T-helper 1 cell treated with Interleukin-12 subunit alpha and Interleukin-12 subunit beta and Interleukin-4 antibody, amounts not matched to agents 30 μg/mL and 1 μg/mL, for 36 hours (primary cell): Measurements from ENCODE around the gene CD70.
"Not testable (repeated sequence)": the region's sequence is repeated elsewhere in the genome, so short reads cannot be mapped to it uniquely, and the experiment has no call there.

Experiments used
- H3K27ac Mint-ChIP-seq: one replicate; pipeline ENCODE4 v1.8.0; 2021; ENCODE audit warnings: mild to moderate bottlenecking, mixed read lengths
- H3K27me3 Mint-ChIP-seq: one replicate; pipeline ENCODE4 v1.8.0; 2021; ENCODE audit warnings: low read depth, mixed read lengths
- H3K36me3 Mint-ChIP-seq: one replicate; pipeline ENCODE4 v1.8.0; 2021; ENCODE audit warnings: low read depth, mixed read lengths
- H3K4me1 Mint-ChIP-seq: one replicate; pipeline ENCODE4 v1.8.0; 2021; ENCODE audit warnings: low read depth, mixed read lengths
- H3K4me3 Mint-ChIP-seq: one replicate; pipeline ENCODE4 v1.8.0; 2021; ENCODE audit warnings: mild to moderate bottlenecking, moderate library complexity, mixed read lengths
- H3K9me3 Mint-ChIP-seq: one replicate; pipeline ENCODE4 v1.8.0; 2021; ENCODE audit warnings: mixed read lengths

Gene CD70

GRCh38 chr19:6568010-6568526 is 22.9 kb downstream of the CD70 start:
- Mint-ChIP-seq H3K27me3 (peaks cover 23% of the 10 kb centered on the region), H3K4me3 (no peak overlapping the region), H3K27ac (no peak overlapping the region), H3K9me3 (peaks cover 24% of the 10 kb centered on the region), H3K36me3 (peaks cover 2% of the 10 kb centered on the region), H3K4me1 (peaks cover 2% of the 10 kb centered on the region)

DNA sequence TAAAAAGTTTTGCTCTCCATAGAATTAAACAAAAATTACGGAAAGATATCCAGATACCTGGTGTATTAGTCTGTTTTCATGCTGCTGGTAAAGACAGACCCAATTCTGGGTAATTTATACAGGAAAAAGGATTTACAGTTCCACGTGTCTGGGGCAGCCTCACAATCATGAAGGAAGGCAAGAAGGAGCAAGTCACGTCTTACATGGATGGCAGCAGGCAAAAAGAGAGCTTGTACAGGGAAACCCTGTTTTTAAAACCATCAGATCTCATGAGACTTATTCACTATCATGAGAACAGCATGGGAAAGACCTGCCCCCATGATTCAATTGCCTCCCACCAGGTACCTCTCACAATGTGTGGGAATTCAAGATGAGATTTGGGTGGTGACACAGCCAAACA is 24.2 kb downstream of the CD70 start:
- Mint-ChIP-seq H3K9me3 (peaks cover 24% of the 10 kb centered on the region), H3K27me3 (peaks cover 27% of the 10 kb centered on the region)
- H3K36me3 Mint-ChIP-seq, H3K4me3 Mint-ChIP-seq, H3K27ac Mint-ChIP-seq, H3K4me1 Mint-ChIP-seq: not testable (repeated sequence)

DNA sequence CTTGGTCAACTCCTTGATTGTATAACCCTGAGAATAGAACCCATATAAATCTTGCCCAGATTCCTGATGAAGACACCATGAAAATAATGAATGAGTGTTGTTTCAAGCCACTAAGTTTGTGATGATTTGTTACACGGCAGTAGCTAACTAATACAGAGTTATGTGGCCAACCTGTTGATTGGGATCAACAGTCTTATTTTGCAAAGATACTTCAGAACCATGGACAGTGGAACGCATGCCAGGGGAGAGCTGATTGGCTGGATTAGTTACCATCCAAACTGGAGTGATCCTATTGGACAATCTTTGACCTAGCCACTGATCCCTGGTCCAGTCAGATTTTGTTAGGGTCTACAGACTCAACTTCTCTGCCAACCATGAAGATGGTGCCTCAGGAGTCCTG is 26.6 kb downstream of the CD70 start:
- Mint-ChIP-seq H3K27ac (no peak overlapping the region), H3K4me1 (peaks cover 2% of the 10 kb centered on the region), H3K36me3 (peaks cover 2% of the 10 kb centered on the region), H3K4me3 (no peak overlapping the region), H3K9me3 (peaks cover 18% of the 10 kb centered on the region), H3K27me3 (peaks cover 20% of the 10 kb centered on the region)

DNA sequence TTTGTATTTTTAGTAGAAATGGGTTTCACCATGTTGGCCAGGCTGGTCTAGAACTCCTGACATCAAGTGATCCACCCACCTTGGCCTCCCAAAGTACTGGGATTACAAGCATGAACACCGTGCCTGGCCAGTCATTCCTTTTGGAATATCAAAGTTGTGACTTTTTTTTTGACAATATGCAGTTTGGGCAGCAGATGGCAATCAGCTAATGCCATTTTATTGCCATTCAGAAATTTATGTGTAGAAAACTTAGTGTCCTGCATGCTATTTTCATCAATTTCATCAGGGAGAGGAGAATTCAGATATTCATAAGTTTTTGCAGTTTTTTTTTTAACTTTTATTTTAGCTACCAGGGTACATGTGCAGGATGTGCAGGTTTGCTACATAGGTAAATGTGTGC is 28.5 kb downstream of the CD70 start:
- not testable (repeated sequence) for H3K4me1 Mint-ChIP-seq, H3K36me3 Mint-ChIP-seq, H3K4me3 Mint-ChIP-seq, H3K27ac Mint-ChIP-seq
- Mint-ChIP-seq H3K9me3 (peaks cover 18% of the 10 kb centered on the region), H3K27me3 (peaks cover 15% of the 10 kb centered on the region)

DNA sequence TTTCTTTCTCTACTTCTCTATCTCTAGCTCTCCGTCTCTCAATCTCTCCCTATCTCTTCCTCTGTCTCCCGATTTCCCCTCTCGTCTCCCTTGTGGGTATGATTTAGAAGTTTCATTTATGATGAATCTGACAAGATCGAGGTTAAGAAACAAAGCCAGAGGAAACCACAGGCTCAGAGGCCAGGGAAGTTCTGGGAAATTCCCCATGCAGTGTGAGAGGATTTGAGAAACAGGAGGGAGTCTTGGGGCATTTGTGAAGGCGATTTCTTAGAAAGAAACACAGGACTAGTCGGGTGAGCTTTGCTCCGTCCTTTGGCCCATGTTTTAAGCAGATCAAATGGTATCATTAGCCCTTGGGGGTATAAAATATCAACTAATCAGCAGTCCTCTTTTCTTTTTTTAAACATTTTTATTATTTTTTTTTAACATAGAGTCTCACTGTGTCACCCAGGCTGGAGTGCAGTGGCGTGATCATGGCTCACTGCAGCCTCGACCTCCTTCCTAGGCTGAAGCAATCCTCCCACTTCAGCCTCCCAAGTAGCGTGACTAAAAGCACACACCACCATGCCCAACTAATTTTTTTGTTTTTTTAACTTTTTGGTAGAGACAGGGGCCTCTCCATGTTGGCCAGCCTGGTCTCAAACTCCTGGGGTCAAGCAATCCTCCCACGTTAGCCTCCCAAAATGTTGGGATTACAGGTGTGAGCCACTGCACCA is 34.3 kb downstream of the CD70 start:
- no peak overlapping the region for H3K4me3 Mint-ChIP-seq

GRCh38 chr19:6556043-6556449 is 34.9 kb downstream of the CD70 start:
- Mint-ChIP-seq H3K4me3 (no peak overlapping the region), H3K9me3 (no peaks in the 10 kb centered on the region), H3K27me3 (no peaks in the 10 kb centered on the region), H3K27ac (no peak overlapping the region), H3K36me3 (no peaks in the 10 kb centered on the region), H3K4me1 (peaks cover 12% of the 10 kb centered on the region)

More for the DNA sequence above, 34.3 kb downstream of the CD70 start:
- no peak overlapping the region for H3K27ac Mint-ChIP-seq
- H3K9me3 Mint-ChIP-seq: no peaks in the 10 kb centered on the region
- H3K4me1 Mint-ChIP-seq: peaks cover 12% of the 10 kb centered on the region
- no peaks in the 10 kb centered on the region for H3K36me3 Mint-ChIP-seq
- H3K27me3 Mint-ChIP-seq: peaks cover under 1% of the 10 kb centered on the region

GRCh38 chr19:6551607-6552450 is 39.1 kb downstream of the CD70 start:
- Mint-ChIP-seq H3K27ac (no peak overlapping the region), H3K4me1 (peaks cover 4% of the 10 kb centered on the region), H3K27me3 (no peaks in the 10 kb centered on the region), H3K4me3 (no peak overlapping the region), H3K36me3 (no peaks in the 10 kb centered on the region), H3K9me3 (peaks cover 4% of the 10 kb centered on the region)

GRCh38 chr19:6551091-6551490 is 39.9 kb downstream of the CD70 start:
- H3K4me1 Mint-ChIP-seq: peaks cover 3% of the 10 kb centered on the region
- no peak overlapping the region for H3K4me3 Mint-ChIP-seq
- peaks cover 4% of the 10 kb centered on the region for H3K9me3 Mint-ChIP-seq
- H3K36me3 Mint-ChIP-seq: no peaks in the 10 kb centered on the region
- H3K27ac Mint-ChIP-seq: no peak overlapping the region
- H3K27me3 Mint-ChIP-seq: no peaks in the 10 kb centered on the region

DNA sequence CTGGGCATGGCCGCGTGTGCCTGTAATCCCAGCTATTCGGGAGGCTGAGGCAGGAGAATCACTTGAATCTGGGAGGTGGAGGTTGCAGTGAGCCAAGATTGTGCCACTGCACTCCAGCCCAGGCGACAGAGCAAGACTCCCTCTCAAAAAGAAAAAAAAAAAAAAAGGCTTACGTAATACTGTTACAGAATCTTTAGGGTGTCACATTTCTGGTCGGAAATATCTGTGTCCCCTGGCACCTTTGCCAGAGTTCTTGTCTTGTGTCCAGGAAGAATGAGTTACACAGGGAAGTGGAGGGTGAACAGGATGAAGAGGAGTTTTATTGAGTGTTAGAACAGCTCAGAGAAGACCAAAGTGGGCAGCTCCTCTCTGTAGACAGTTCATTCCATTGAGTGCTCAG is 40.3 kb downstream of the CD70 start:
- not testable (repeated sequence) for H3K27ac Mint-ChIP-seq, H3K4me3 Mint-ChIP-seq

DNA sequence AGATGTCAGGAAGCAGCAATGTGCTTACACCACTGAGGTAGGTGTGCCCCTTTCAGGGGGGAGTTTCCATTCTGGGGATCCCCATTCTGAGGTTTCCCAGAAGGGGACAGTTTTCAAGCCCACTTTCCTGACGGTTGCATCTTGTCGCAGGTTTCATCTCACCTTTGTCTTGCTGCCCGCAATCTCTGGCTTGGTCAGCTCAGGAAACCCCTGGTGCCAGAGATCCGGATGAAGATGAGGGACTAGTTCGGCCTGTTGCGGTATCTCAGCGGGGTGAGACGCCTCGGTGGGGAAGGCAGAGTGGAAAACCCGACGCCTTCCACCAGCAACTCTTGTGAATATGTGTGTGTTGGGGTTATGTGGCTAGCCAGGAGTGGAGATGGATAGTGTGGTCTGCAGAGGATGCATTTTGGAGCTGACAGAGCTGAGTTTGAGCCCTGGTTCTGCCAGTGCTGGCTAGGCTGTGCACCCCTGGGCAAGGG is 47.0 kb downstream of the CD70 start:
- H3K4me3 Mint-ChIP-seq: no peak overlapping the region
- H3K9me3 Mint-ChIP-seq: peaks cover 4% of the 10 kb centered on the region
- H3K4me1 Mint-ChIP-seq: no peaks in the 10 kb centered on the region
- peaks cover 3% of the 10 kb centered on the region for H3K27me3 Mint-ChIP-seq
- peaks cover 2% of the 10 kb centered on the region for H3K36me3 Mint-ChIP-seq
- H3K27ac Mint-ChIP-seq: peak overlapping the region; percentile 49

More for the DNA sequence above, 40.3 kb downstream of the CD70 start:
- not testable (repeated sequence) for H3K4me1 Mint-ChIP-seq, H3K36me3 Mint-ChIP-seq, H3K9me3 Mint-ChIP-seq, H3K27me3 Mint-ChIP-seq

DNA sequence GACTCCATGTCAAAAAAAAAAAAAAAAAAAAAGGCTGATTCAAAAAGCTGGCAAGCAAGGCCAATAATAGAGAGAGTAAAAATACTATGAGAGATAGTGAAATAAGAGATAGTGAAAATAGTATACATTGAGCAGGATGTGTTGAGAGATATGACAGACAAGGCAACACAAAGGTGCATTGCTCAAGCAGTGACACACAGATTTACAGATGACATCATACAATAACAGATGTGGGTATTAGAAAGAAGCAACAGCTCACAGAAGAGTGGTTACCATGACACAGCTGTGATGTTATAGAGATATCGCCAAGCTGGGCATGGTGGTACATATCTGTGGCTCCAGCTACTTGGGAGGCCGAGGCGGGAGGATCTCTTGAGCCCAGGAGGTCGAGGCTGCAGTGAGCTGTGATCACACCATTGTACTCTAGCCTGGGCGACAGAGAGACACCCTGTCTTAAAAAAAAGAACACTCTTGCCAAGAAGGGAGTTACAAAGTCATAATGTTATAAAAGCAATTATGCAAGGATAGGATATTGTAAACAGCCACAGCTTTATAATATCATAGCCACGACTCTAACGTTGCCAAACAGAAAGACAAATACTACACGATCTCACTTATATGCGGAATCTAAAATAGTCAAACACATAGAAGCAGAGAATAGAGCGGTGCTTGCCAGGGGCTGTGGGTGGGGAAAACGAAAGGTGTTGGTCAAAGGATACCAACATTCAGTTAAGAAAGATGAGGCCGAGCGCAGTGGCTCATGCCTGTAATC is 49.8 kb downstream of the CD70 start:
- peaks cover 6% of the 10 kb centered on the region for H3K36me3 Mint-ChIP-seq
- H3K27ac Mint-ChIP-seq: no peak overlapping the region

GRCh38 chr19:6539514-6539913 is 51.4 kb downstream of the CD70 start:
- no peak overlapping the region for H3K4me3 Mint-ChIP-seq
- H3K4me1 Mint-ChIP-seq: peaks cover 17% of the 10 kb centered on the region
- peaks cover 10% of the 10 kb centered on the region for H3K36me3 Mint-ChIP-seq
- no peak overlapping the region for H3K27ac Mint-ChIP-seq
- no peaks in the 10 kb centered on the region for H3K9me3 Mint-ChIP-seq
- H3K27me3 Mint-ChIP-seq: peaks cover 3% of the 10 kb centered on the region

More for the DNA sequence above, 49.8 kb downstream of the CD70 start:
- H3K4me1 Mint-ChIP-seq: peaks cover 11% of the 10 kb centered on the region
- no peaks in the 10 kb centered on the region for H3K9me3 Mint-ChIP-seq
- H3K27me3 Mint-ChIP-seq: peaks cover 3% of the 10 kb centered on the region
- no peak overlapping the region for H3K4me3 Mint-ChIP-seq
